Activated T-cell treated with anti-CD3 and anti-CD28 coated beads, Interleukin-2, amount 50 U/mL, for 4 hours (primary cell): ENCODE data around the gene ENTHD1. TPM values are rescaled to one million over a fixed set of nuclear protein-coding genes. Genes with fewer than 3 reads are reported as not detected.
"Not testable (repeated sequence)": the region's sequence is repeated elsewhere in the genome, so short reads cannot be mapped to it uniquely, and the experiment has no call there.

ENCODE experiments used
- ATAC-seq, 2 donors: fragments of 200-7000 bp; cut with Tn5 transposase; one replicate each; pipeline ENCODE4 v1.10.0; 2021
- DNase-seq: peaks from one replicate; pipeline ENCODE4 v3.0.0-alpha.2; 2020
- H3K27me3 Mint-ChIP-seq: one replicate; pipeline ENCODE4 v1.8.0; 2021; ENCODE audit warnings: low read depth, mixed read lengths
- H3K36me3 Mint-ChIP-seq: one replicate; pipeline ENCODE4 v1.8.0; 2022; ENCODE audit warnings: mixed read lengths; ENCODE audit not compliant: insufficient read depth
- H3K4me1 Mint-ChIP-seq: one replicate; pipeline ENCODE4 v1.8.0; 2021; ENCODE audit warnings: low read depth, mixed read lengths
- H3K4me3 Mint-ChIP-seq: one replicate; pipeline ENCODE4 v1.8.0; 2021; ENCODE audit warnings: mild to moderate bottlenecking, moderate library complexity, mixed read lengths
- H3K9me3 Mint-ChIP-seq: one replicate; pipeline ENCODE4 v1.8.0; 2021; ENCODE audit warnings: mixed read lengths
- total RNA-seq, 3 donors: library from RNA; stranded (reverse); gene quantifications; one replicate each; pipeline ENCODE4 v1.2.1, GENCODE V29; 2021

Gene ENTHD1
- total RNA-seq, 3 donors from 2014 or later = 0.38 to 0.53 (median 0.41) TPM

DNA sequence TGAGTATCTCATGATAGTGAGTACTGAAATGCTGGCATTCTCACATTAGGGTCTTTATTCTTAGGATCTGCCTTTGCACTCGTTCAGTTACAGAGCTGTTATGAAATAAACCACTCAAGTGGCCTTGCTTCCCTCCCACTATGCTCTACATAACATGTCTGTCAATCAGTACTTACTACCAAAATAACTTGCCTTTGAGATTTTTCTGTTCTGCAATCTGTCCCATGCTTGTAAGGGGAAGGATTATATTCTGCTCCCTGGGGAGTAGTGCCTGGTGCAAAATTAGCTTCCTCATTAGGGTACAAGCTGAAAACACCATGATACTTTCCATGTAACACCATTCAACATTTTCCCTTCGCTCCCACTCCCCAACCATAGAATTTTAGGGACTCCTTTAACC lies 5.4 kb upstream of the ENTHD1 start:
- H3K9me3 Mint-ChIP-seq = no peaks in the 10 kb centered on the region
- H3K36me3 Mint-ChIP-seq = no peaks in the 10 kb centered on the region
- peaks cover 27% of the 10 kb centered on the region for H3K4me1 Mint-ChIP-seq
- H3K4me3 Mint-ChIP-seq = no peak overlapping the region
- H3K27me3 Mint-ChIP-seq = no peaks in the 10 kb centered on the region
- DNase-seq (no peak), ATAC-seq (no peak)

DNA sequence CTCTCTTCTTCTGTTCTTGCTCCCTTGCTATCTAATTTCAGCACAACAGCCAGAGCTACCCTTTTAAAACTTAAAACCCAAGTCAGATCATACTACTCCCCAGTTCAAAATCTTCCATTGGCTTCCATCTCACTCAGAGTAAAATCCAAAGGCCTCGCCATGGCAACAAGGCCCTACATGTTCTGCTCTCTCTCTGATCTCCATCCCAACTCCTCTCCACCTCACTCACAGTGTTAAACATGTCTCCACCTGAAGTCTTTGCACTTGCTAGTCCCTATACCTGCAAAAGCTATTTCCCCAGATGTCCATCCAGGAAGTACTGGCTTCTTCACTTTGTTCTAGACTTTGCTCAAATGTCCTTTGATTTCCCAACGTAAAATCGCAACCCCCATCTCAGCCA lies 4.3 kb upstream of the ENTHD1 start:
- Mint-ChIP-seq H3K4me1 (peaks cover 28% of the 10 kb centered on the region), H3K36me3 (no peaks in the 10 kb centered on the region), H3K9me3 (no peaks in the 10 kb centered on the region), H3K4me3 (no peak overlapping the region), H3K27me3 (no peaks in the 10 kb centered on the region)
- DNase-seq = no peak
- no peak for ATAC-seq

DNA sequence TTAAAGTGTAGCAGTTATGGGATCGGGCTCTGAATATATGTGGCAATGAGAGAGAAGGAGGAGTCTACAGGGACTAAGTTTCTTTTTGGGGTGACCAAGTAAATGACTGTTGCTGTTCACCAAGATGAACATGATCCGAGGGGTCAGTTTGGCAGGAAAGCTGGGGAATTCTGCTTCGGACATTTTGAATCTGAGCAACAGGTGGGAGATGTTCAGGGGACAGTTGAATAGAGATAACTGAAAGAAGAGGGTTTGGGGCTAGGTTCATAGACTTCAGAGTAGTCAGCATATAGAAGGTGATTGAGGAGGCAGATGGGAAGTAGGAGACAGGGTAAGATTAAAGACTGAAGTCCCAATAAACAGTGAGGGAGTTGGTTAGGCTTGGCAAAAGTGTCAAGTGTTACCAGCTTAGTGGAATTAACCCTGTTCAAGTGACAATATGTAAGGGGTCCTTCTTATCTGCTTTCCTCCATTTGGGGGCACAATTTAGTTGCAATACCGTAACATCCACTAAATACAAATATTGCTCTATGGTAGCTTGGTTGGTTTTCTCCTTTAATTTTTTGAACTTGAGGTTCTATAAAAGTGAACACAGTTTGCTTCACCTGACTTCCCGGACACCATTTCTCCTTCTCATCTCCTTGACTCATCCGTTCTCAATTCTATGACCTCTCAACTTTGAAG lies 2.9 kb upstream of the ENTHD1 start:
- Mint-ChIP-seq H3K36me3 (no peaks in the 10 kb centered on the region), H3K4me3 (no peak overlapping the region), H3K9me3 (no peaks in the 10 kb centered on the region), H3K4me1 (peaks cover 34% of the 10 kb centered on the region), H3K27me3 (no peaks in the 10 kb centered on the region)
- ATAC-seq = no peak
- DNase-seq = no peak

- no peaks in the 10 kb centered on the region for H3K9me3 Mint-ChIP-seq
- H3K27me3 Mint-ChIP-seq = no peaks in the 10 kb centered on the region
- H3K4me1 Mint-ChIP-seq = peaks cover 31% of the 10 kb centered on the region
- DNase-seq (no peak), ATAC-seq (no peak)
- no peaks in the 10 kb centered on the region for H3K36me3 Mint-ChIP-seq
- H3K4me3 Mint-ChIP-seq = no peak overlapping the region
These were observed 2.1 kb upstream of the ENTHD1 start for GRCh38 chr22:39895682-39896081.

DNA sequence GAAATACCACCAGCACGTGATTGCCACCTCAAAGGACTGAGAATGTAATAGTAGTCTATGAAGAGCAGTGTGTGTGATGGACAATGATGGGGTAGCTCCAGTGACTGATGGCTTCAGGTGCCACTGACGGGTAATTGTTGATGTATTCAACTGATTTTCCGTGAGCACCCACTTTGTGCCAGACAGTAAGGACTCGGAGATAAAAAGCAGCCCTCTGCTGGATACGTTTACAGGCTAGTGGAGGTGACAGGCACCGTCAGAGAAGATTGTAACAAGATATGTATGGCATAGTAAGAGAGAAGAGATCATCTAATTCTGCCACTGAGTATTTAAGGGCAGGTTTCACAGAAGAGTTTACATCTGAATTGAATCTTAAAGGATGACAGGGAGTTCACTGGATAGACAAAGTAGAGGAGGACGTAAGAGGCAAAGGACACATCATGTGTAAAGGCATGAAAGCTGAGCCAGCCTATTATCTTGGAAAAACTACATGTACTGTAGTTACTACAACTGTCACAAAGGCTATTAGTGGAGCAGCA lies 1.1 kb upstream of the ENTHD1 start:
- H3K36me3 Mint-ChIP-seq = no peaks in the 10 kb centered on the region
- H3K9me3 Mint-ChIP-seq = no peaks in the 10 kb centered on the region
- no peak for ATAC-seq
- H3K4me1 Mint-ChIP-seq = peaks cover 21% of the 10 kb centered on the region
- no peak overlapping the region for H3K4me3 Mint-ChIP-seq
- no peaks in the 10 kb centered on the region for H3K27me3 Mint-ChIP-seq
- no peak for DNase-seq

DNA sequence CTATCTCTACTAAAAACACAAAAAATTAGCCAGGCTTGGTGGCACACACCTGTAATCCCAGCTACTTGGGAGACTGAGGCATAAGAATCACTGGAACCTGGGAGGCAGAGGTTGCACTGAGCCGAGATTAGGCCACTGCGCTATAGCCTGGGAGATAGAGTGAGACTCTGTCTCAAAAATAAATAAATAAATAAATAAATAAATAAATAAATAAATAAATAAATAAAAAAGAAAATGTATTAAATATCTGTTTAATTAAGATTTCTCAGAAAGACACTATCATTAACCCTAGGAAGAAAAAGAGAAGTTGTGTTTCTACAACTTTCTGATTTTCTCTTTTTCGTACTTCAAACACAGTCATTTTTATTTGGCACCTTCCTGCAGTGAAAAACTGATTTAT lies 3.6 kb downstream of the ENTHD1 start:
- not testable (repeated sequence) for DNase-seq, H3K4me3 Mint-ChIP-seq, H3K36me3 Mint-ChIP-seq, ATAC-seq, H3K9me3 Mint-ChIP-seq, H3K27me3 Mint-ChIP-seq
- H3K4me1 Mint-ChIP-seq = peaks cover 12% of the 10 kb centered on the region

DNA sequence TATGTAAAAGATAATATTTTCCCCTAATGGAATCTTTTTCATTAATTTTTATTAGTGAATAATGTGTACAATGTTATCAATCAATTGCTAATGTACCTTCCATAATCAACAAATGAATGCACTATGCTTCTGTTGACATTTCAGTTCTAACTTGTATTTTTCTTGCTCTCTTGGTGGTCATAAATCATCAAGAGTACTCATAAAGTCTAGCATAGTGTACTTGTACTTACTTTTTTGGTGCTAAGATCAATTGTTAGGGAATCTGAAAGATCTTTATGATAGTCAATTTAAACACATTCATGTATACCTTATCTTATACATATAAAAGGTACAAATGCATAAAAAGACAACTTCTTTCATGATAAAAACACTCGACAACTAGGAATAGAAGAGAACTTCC lies 10.5 kb downstream of the ENTHD1 start:
- Mint-ChIP-seq H3K27me3 (no peaks in the 10 kb centered on the region), H3K36me3 (no peaks in the 10 kb centered on the region), H3K9me3 (no peaks in the 10 kb centered on the region), H3K4me1 (peaks cover 4% of the 10 kb centered on the region), H3K4me3 (no peak overlapping the region)
- no peak for ATAC-seq
- DNase-seq = no peak

- Mint-ChIP-seq H3K36me3 (no peaks in the 10 kb centered on the region), H3K27me3 (no peaks in the 10 kb centered on the region), H3K4me1 (peaks cover 4% of the 10 kb centered on the region), H3K9me3 (no peaks in the 10 kb centered on the region), H3K4me3 (no peak overlapping the region)
- DNase-seq (no peak), ATAC-seq (no peak)
These were observed 12.8 kb downstream of the ENTHD1 start for GRCh38 chr22:39880722-39881121.

- Mint-ChIP-seq H3K9me3 (peaks cover 4% of the 10 kb centered on the region), H3K4me1 (peaks cover 14% of the 10 kb centered on the region), H3K27me3 (no peaks in the 10 kb centered on the region), H3K36me3 (no peaks in the 10 kb centered on the region), H3K4me3 (no peak overlapping the region)
- no peak for ATAC-seq
- DNase-seq = no peak
These were observed 16.3 kb downstream of the ENTHD1 start for GRCh38 chr22:39877079-39877845.

DNA sequence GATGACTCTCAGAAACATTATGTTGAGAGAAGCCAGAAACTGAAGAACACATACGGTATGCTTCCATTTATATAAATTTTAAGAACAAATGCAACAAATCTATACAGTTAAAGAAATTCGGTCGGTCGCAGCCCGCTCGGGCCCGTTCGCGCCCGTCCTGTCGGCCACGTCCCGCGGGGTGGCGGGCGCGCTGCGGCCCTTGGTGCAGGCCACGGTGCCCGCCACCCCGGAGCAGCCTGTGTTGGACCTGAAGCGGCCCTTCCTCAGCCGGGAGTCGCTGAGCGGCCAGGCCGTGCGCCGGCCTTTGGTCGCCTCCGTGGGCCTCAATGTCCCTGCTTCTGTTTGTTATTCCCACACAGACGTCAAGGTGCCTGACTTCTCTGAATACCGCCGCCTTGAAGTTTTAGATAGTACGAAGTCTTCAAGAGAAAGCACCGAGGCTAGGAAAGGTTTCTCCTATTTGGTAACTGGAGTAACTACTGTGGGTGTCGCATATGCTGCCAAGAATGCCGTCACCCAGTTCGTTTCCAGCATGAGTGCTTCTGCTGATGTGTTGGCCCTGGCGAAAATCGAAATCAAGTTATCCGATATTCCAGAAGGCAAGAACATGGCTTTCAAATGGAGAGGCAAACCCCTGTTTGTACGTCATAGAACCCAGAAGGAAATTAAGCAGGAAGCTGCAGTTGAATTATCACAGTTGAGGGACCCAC lies 18.2 kb downstream of the ENTHD1 start:
- H3K4me3 Mint-ChIP-seq, H3K27me3 Mint-ChIP-seq, ATAC-seq, DNase-seq, H3K9me3 Mint-ChIP-seq, H3K36me3 Mint-ChIP-seq: not testable (repeated sequence)
- peaks cover 14% of the 10 kb centered on the region for H3K4me1 Mint-ChIP-seq

DNA sequence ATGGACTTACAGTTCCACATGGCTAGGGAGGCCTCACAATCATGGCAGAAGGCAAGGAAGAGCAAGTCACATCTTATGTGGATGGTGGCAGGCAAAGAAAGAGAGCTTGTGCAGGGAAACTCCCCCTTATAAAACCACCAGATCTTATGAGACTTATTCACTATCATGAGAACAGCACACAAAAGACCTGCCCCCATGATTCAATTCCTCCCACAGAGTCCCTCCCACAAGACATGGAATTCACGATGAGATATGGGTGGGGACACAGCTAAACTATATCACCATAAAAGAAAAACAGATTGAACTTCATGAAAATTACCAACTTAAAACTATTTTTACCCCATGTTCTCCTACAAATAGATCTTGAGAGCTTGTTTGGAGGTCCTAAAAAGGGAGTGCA lies 19.6 kb downstream of the ENTHD1 start:
- Mint-ChIP-seq H3K4me3 (no peak overlapping the region), H3K36me3 (no peaks in the 10 kb centered on the region), H3K27me3 (no peaks in the 10 kb centered on the region), H3K4me1 (peaks cover 13% of the 10 kb centered on the region), H3K9me3 (peaks cover 4% of the 10 kb centered on the region)
- ATAC-seq = peak; percentile 89 to 92
- no peak for DNase-seq

- no peak for ATAC-seq
- no peaks in the 10 kb centered on the region for H3K27me3 Mint-ChIP-seq
- peaks cover 14% of the 10 kb centered on the region for H3K4me1 Mint-ChIP-seq
- no peaks in the 10 kb centered on the region for H3K36me3 Mint-ChIP-seq
- H3K4me3 Mint-ChIP-seq = no peak overlapping the region
- no peak for DNase-seq
- peaks cover 4% of the 10 kb centered on the region for H3K9me3 Mint-ChIP-seq
These were observed 21.0 kb downstream of the ENTHD1 start for GRCh38 chr22:39872548-39872947.

DNA sequence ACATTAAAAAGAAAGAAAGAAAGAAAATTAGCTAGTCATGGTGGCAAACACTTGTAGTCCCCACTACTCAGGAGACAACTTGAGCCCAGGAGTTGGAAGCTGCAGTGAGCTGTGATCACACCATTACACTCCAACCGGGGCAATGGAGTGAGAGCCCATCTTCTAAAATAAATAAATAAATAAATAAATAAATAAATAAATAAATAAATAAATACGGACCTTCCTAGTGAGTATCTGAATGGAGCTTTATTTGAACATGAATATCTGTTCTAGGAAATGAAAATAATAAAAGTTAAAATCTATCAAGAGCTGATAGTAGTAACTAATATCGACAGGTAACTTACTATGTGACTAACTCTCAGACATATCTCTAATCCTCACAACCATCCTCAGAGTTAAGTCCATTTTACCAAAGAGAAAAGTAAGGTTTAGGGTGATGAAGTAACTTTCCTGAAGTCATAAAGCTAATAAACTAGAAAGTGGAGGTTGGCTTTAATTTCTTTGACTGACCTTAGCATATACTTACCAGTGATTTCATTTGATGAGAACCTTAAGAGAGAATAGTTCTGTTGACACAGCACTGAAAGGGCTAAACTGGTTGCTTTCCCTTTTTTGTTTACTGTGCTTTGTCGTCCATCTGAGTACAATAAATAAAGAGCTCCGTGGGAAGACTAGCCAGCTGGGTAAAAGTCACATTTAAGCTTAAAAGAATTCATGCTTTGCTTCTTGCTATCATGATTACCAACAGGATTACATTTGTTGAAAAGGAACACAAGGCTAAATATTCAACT lies 22.4 kb downstream of the ENTHD1 start:
- Mint-ChIP-seq H3K9me3 (peaks cover 4% of the 10 kb centered on the region), H3K27me3 (no peaks in the 10 kb centered on the region), H3K4me1 (peaks cover 14% of the 10 kb centered on the region), H3K4me3 (no peak overlapping the region), H3K36me3 (peaks cover 2% of the 10 kb centered on the region)
- DNase-seq (no peak), ATAC-seq (no peak)

DNA sequence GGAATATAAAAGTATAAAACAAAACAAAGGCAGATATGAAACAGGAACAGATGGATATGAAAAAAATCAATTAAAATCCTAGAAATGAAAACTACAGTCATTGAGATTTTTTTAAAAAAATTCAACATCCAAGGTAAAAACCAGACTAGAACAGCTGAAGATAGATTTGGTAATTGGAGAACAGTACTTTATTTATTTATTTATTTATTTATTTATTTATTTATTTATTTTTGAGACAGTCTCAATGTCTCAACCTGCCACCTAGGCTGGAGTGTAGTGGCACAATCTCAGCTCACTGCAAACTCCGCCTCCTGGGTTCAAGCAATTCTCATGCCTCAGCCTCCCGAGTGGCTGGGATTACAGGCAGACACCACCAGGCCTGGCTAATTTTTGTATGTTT lies 23.8 kb downstream of the ENTHD1 start:
- not testable (repeated sequence) for H3K27me3 Mint-ChIP-seq, H3K9me3 Mint-ChIP-seq, DNase-seq, H3K4me3 Mint-ChIP-seq, H3K36me3 Mint-ChIP-seq, ATAC-seq
- peaks cover 16% of the 10 kb centered on the region for H3K4me1 Mint-ChIP-seq
